ENCODE data around the gene EIF4ENIF1. TPM values are rescaled to one million over a fixed set of nuclear protein-coding genes. Genes with fewer than 3 reads are reported as not detected.
A peak's percentile ranks its signal among the peaks of the same experiment; 100 is the strongest.

EIF4ENIF1 gene
- total RNA-seq, 2 experiments from 2014 or later: 50.3 to 50.5 TPM

DNA sequence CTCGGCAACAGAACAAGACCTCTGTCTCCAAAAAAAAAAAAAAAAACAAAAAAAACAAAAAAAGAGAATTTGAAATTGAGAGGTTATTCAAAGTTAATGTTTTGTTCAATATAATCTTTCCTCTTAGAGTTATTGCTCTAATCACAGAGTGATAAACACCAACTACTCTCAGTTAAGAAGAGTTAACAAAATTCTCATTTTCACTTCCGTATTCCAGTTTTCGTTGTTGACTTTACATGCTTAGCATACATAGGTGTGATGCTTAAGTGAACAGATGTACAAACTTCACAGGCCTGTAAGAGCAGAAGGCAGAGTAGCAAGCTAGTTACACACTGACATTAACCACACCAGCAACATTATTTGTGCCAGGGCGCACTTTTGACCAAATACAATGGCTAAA is 12.3 kb downstream of the EIF4ENIF1 start:
- ATAC-seq (no peak), DNase-seq (no peak)
- H3K27ac Mint-ChIP-seq: peak overlapping the region; percentile 44
- no peak overlapping the region for H3K4me3 Mint-ChIP-seq
- TF ChIP-seq CTCF (IDR thresholded peaks at IDR 0.05): no peak
- peaks cover 63% of the 10 kb centered on the region for H3K36me3 Mint-ChIP-seq (ENCODE audit: low read depth)
- H3K9me3 Mint-ChIP-seq: no peaks in the 10 kb centered on the region
- intact Hi-C loops (cut with micrococcal nuclease): no loop called here
- ChIA-PET CTCF (no interaction called here), POLR2A (interaction anchor here (0.8 to 1.1 kb wide), 3 partner anchors 9 to 35 kb away, joined by 3 to 4 read pairs (median 4); no protein-coding TSS in a partner anchor)
- no peaks in the 10 kb centered on the region for H3K27me3 Mint-ChIP-seq
- peaks cover 28% of the 10 kb centered on the region for H3K4me1 Mint-ChIP-seq (ENCODE audit: low read depth)

DNA sequence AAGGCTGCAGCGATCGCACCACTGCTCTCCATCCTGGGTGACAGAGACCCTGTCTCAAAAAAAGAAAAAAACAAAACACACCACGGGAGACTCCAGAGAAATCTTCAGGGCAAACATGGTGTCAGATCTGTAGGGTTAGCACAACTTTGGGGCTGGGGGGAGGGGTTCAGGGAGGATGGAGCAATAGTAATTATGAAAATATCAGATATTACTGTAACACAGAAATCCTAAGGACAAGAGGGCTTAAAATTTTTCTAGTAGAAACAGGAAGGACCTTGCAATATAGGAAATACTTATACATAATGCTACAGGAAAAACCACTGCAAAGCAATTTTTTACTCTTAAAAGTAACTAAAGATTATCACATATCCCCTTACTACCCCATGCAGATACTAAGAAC is 13.8 kb downstream of the EIF4ENIF1 start:
- Mint-ChIP-seq H3K9me3 (no peaks in the 10 kb centered on the region), H3K4me1 (ENCODE audit: low read depth) (peaks cover 25% of the 10 kb centered on the region), H3K4me3 (no peak overlapping the region), H3K27me3 (no peaks in the 10 kb centered on the region), H3K27ac (no peak overlapping the region), H3K36me3 (ENCODE audit: low read depth) (peaks cover 58% of the 10 kb centered on the region)
- CTCF ChIA-PET: no interaction called here
- ATAC-seq (no peak), DNase-seq (no peak)
- intact Hi-C loops (cut with micrococcal nuclease): no loop called here
- no peak for TF ChIP-seq CTCF (IDR thresholded peaks at IDR 0.05)
- POLR2A ChIA-PET: no interaction called here

GRCh38 chr22:31474743-31475142 is 14.9 kb downstream of the EIF4ENIF1 start:
- ChIA-PET CTCF (no interaction called here), POLR2A (no interaction called here)
- H3K4me1 Mint-ChIP-seq (ENCODE audit: low read depth): peaks cover 25% of the 10 kb centered on the region
- no peaks in the 10 kb centered on the region for H3K9me3 Mint-ChIP-seq
- H3K36me3 Mint-ChIP-seq (ENCODE audit: low read depth): peaks cover 51% of the 10 kb centered on the region
- no peak for DNase-seq
- ATAC-seq: no peak
- H3K27me3 Mint-ChIP-seq: no peaks in the 10 kb centered on the region
- H3K4me3 Mint-ChIP-seq: no peak overlapping the region
- no peak for TF ChIP-seq CTCF (IDR thresholded peaks at IDR 0.05)
- intact Hi-C loops (cut with micrococcal nuclease): no loop called here
- no peak overlapping the region for H3K27ac Mint-ChIP-seq

- no peak overlapping the region for H3K27ac Mint-ChIP-seq
- no peaks in the 10 kb centered on the region for H3K27me3 Mint-ChIP-seq
- intact Hi-C loops (cut with micrococcal nuclease): no loop called here
- ChIA-PET POLR2A (no interaction called here), CTCF (interaction anchor here (1.1 kb wide), 1 partner anchor 19 kb away, joined by 3 read pairs; no protein-coding TSS in a partner anchor)
- peaks cover 2% of the 10 kb centered on the region for H3K4me1 Mint-ChIP-seq (ENCODE audit: low read depth)
- no peak for ATAC-seq
- H3K9me3 Mint-ChIP-seq: no peaks in the 10 kb centered on the region
- H3K36me3 Mint-ChIP-seq (ENCODE audit: low read depth): peaks cover 71% of the 10 kb centered on the region
- TF ChIP-seq CTCF (IDR thresholded peaks at IDR 0.05): no peak
- DNase-seq: no peak
- no peak overlapping the region for H3K4me3 Mint-ChIP-seq
These were observed 24.3 kb downstream of the EIF4ENIF1 start for GRCh38 chr22:31465307-31465706.

GRCh38 chr22:31461699-31462098 is 27.9 kb downstream of the EIF4ENIF1 start:
- CTCF ChIA-PET: no interaction called here
- no peaks in the 10 kb centered on the region for H3K9me3 Mint-ChIP-seq
- POLR2A ChIA-PET: no interaction called here
- H3K4me3 Mint-ChIP-seq: no peak overlapping the region
- H3K36me3 Mint-ChIP-seq (ENCODE audit: low read depth): peaks cover 65% of the 10 kb centered on the region
- no peak overlapping the region for H3K27ac Mint-ChIP-seq
- DNase-seq (no peak), ATAC-seq (no peak)
- H3K4me1 Mint-ChIP-seq (ENCODE audit: low read depth): no peaks in the 10 kb centered on the region
- TF ChIP-seq CTCF (IDR thresholded peaks at IDR 0.05): no peak
- intact Hi-C loops (cut with micrococcal nuclease): no loop called here
- H3K27me3 Mint-ChIP-seq: no peaks in the 10 kb centered on the region

Measured in activated CD8-positive, alpha-beta T cell treated with anti-CD3 and anti-CD28 coated beads for 36 hours (primary cell).